CD4-positive, alpha-beta T cell (primary cell): ENCODE results near the gene SLC2A4. TPM values are rescaled to one million over a fixed set of nuclear protein-coding genes. Genes with fewer than 3 reads are reported as not detected.
A peak's percentile ranks its signal among the peaks of the same experiment; 100 is the strongest.

Experiments used
- ATAC-seq: fragments of 200-7000 bp; cut with Tn5 transposase; one replicate; pipeline ENCODE4 v1.10.0; 2022; ENCODE audit warnings: mild to moderate bottlenecking; ENCODE audit not compliant: poor library complexity
- CTCF ChIA-PET: fragments of 350-600 bp; sonication (Branson Sonifier 250); formaldehyde crosslinking; loops from one replicate; lab custom pipeline; 2021; ENCODE audit warnings: antibody characterized with exemption, inconsistent platforms; lab: Charles Lee
- POLR2A ChIA-PET: fragments of 350-600 bp; sonication (Branson Sonifier 250); formaldehyde crosslinking; loops from one replicate; lab custom pipeline; 2021; ENCODE audit warnings: antibody characterized with exemption, inconsistent platforms; lab: Charles Lee
- DNase-seq, 14 experiments: peaks; one replicate each; pipeline ENCODE4 v3.0.0-alpha.2; 2013 to 2020; ENCODE audit warnings: mixed read lengths in 2 of 14
- H3K27ac ChIP-seq, 2 donors: one replicate each; pipeline versions ENCODE4 v1.5.1 to v1.7.0; 2013; ENCODE audit warnings: low read length in 2 of 2, low read depth in 1 of 2, mild to moderate bottlenecking in 1 of 2
- H3K27me3 ChIP-seq, 2 experiments: 1 replicate in 1 of 2; 2 replicates in 1 of 2; pipeline versions ENCODE4 v1.6.1 to v1.7.0; 2013; ENCODE audit warnings: low read length in 2 of 2, control low read depth in 1 of 2, mild to moderate bottlenecking in 1 of 2, moderate library complexity in 1 of 2; ENCODE audit not compliant: insufficient read depth in 2 of 2, control insufficient read depth in 1 of 2
- H3K36me3 ChIP-seq: one replicate; pipeline ENCODE4 v1.6.1; 2013; ENCODE audit warnings: low read length, control low read depth; ENCODE audit not compliant: insufficient read depth
- H3K4me1 ChIP-seq: one replicate; pipeline ENCODE4 v1.6.1; 2013; ENCODE audit warnings: low read length, control low read depth; ENCODE audit not compliant: insufficient read depth
- H3K4me3 ChIP-seq: one replicate; pipeline ENCODE4 v1.5.1; 2013; ENCODE audit warnings: mild to moderate bottlenecking, low read length, moderate library complexity
- H3K9me3 ChIP-seq, 2 experiments: 1 replicate in 1 of 2; 2 replicates in 1 of 2; pipeline versions ENCODE4 v1.6.1 to v1.7.0; 2013; ENCODE audit warnings: low read length in 2 of 2, mild to moderate bottlenecking in 2 of 2, control low read depth in 1 of 2, moderate library complexity in 1 of 2; ENCODE audit not compliant: control insufficient read depth in 1 of 2, insufficient read depth in 1 of 2
- H3K27ac Mint-ChIP-seq: one replicate; pipeline ENCODE4 v1.8.0; 2020; ENCODE audit warnings: mixed read lengths
- H3K27me3 Mint-ChIP-seq: one replicate; pipeline ENCODE4 v1.8.0; 2021; ENCODE audit warnings: mixed read lengths
- H3K36me3 Mint-ChIP-seq: one replicate; pipeline ENCODE4 v1.8.0; 2021; ENCODE audit warnings: low read depth, mixed read lengths
- H3K4me1 Mint-ChIP-seq: one replicate; pipeline ENCODE4 v1.8.0; 2021; ENCODE audit warnings: low read depth, mixed read lengths
- H3K4me3 Mint-ChIP-seq: one replicate; pipeline ENCODE4 v1.8.0; 2020; ENCODE audit warnings: mild to moderate bottlenecking, mixed read lengths
- H3K9me3 Mint-ChIP-seq: one replicate; pipeline ENCODE4 v1.8.0; 2020; ENCODE audit warnings: mixed read lengths
- intact Hi-C, 2 experiments: fragments of 100-400 bp; cut with DNase I in 1 of 2; cut with micrococcal nuclease in 1 of 2; formaldehyde crosslinking; loops; one replicate each; pipeline versions ENCODE4 v1.15.1 to v1.9.0; 2023 to 2025; cut with DNase I, micrococcal nuclease
- total RNA-seq, 174 experiments: library from RNA in 2 of 174; stranded (reverse) in 2 of 174; gene quantifications; one replicate each; pipeline ENCODE4 v1.2.3 and lab custom pipeline; 2021 to 2026
- TF ChIP-seq, protein P1 (sequence below): fragments of 200-600 bp; IDR thresholded peaks from one replicate; pipeline ENCODE4 v1.8.0; 2022; ENCODE audit warnings: antibody characterized with exemption, mild to moderate bottlenecking

Gene SLC2A4
- total RNA-seq, 2 experiments from 2014 or later = not detected

DNA sequence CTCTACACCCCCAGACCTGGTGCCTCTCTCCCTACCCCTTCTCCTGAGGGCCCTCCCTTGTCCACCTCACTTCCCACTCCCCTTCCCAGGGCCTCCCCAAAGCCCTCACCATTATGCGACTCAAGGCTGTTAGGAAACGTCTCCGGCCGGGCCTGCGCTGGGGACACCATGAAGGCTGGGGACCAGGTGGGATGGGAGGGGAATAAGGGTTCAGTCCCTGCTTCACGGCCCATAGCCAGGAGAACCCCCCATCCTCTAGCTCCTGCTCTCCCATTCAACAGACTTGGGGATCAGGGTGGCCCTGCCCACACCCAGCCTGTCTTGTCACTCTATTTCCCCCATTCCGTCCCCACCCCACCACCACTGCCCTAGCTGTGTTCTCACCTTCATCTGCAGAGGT is 45.5 kb downstream of the SLC2A4 start:
- H3K4me3 ChIP-seq = no peak overlapping the region
- intact Hi-C loops = loop anchor here in 1 of 2 experiments (10.0 kb wide), 1 partner anchor 528 kb away; the partner anchor contains the start of genes CYB5D1, NAA38 and TMEM88
- H3K9me3 Mint-ChIP-seq = no peaks in the 10 kb centered on the region
- no peak overlapping the region for H3K27ac ChIP-seq
- H3K9me3 ChIP-seq = no peaks in the 10 kb centered on the region
- H3K27me3 ChIP-seq = no peaks in the 10 kb centered on the region
- ChIA-PET CTCF (interaction anchor here (1.0 kb wide), 1 partner anchor 24 kb away, joined by 3 read pairs; no protein-coding TSS in a partner anchor), POLR2A (interaction anchor here (3.4 kb wide), 1 partner anchor 10 kb away, joined by 14 read pairs; the partner anchor contains the start of gene ACAP1)
- peak overlapping the region; percentile 34 for H3K4me3 Mint-ChIP-seq
- peaks cover 45% of the 10 kb centered on the region for H3K36me3 Mint-ChIP-seq
- H3K27me3 Mint-ChIP-seq = no peaks in the 10 kb centered on the region
- DNase-seq (no peak), ATAC-seq (no peak)
- H3K36me3 ChIP-seq = peaks cover 39% of the 10 kb centered on the region
- peaks cover 49% of the 10 kb centered on the region for H3K4me1 ChIP-seq
- peaks cover 33% of the 10 kb centered on the region for H3K4me1 Mint-ChIP-seq
- H3K27ac Mint-ChIP-seq = peak overlapping the region; percentile 88
- TF ChIP-seq, protein P1, sequence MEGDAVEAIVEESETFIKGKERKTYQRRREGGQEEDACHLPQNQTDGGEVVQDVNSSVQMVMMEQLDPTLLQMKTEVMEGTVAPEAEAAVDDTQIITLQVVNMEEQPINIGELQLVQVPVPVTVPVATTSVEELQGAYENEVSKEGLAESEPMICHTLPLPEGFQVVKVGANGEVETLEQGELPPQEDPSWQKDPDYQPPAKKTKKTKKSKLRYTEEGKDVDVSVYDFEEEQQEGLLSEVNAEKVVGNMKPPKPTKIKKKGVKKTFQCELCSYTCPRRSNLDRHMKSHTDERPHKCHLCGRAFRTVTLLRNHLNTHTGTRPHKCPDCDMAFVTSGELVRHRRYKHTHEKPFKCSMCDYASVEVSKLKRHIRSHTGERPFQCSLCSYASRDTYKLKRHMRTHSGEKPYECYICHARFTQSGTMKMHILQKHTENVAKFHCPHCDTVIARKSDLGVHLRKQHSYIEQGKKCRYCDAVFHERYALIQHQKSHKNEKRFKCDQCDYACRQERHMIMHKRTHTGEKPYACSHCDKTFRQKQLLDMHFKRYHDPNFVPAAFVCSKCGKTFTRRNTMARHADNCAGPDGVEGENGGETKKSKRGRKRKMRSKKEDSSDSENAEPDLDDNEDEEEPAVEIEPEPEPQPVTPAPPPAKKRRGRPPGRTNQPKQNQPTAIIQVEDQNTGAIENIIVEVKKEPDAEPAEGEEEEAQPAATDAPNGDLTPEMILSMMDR = no peak

DNA sequence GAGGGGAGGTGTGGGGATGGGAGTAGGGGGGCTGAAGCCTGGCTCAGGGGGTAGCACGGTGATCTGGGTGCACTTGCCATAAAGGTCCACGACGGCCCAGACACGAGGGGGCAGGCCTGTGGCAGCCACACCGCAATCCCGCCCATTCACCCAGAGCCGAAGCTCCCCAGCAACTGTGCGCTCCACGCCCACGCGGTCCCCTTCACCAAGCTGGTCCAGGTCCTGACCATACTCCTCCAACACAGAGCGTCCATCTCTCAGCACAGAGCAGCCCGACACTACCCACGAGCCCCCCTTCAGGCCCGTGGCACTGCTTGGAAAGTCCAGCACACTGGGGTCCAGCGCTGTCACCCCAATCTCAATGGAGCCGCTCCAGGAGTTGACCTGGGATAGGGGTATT is 46.0 kb downstream of the SLC2A4 start:
- no peak overlapping the region for H3K4me3 ChIP-seq
- peak in 1 of 14 experiments; percentile 34 for DNase-seq
- POLR2A ChIA-PET = interaction anchor here (3.4 to 4.1 kb wide), 2 partner anchors 9 to 17 kb away, joined by 14 to 21 read pairs; partner anchors contain the start of gene ACAP1
- Mint-ChIP-seq H3K9me3 (no peaks in the 10 kb centered on the region), H3K4me3 (peak overlapping the region; percentile 74), H3K27me3 (no peaks in the 10 kb centered on the region), H3K4me1 (peaks cover 37% of the 10 kb centered on the region), H3K36me3 (peaks cover 41% of the 10 kb centered on the region), H3K27ac (peak overlapping the region; percentile 88)
- TF ChIP-seq, protein P1 = no peak
- peaks cover 35% of the 10 kb centered on the region for H3K36me3 ChIP-seq
- no peaks in the 10 kb centered on the region for H3K9me3 ChIP-seq
- CTCF ChIA-PET = interaction anchor here (1.0 kb wide), 1 partner anchor 24 kb away, joined by 3 read pairs; no protein-coding TSS in a partner anchor
- H3K4me1 ChIP-seq = peaks cover 54% of the 10 kb centered on the region
- intact Hi-C loops = loop anchor here in 1 of 2 experiments (10.0 kb wide), 1 partner anchor 527 kb away; the partner anchor contains the start of genes CYB5D1, NAA38 and TMEM88
- H3K27me3 ChIP-seq = no peaks in the 10 kb centered on the region
- H3K27ac ChIP-seq = no peak overlapping the region
- no peak for ATAC-seq

DNA sequence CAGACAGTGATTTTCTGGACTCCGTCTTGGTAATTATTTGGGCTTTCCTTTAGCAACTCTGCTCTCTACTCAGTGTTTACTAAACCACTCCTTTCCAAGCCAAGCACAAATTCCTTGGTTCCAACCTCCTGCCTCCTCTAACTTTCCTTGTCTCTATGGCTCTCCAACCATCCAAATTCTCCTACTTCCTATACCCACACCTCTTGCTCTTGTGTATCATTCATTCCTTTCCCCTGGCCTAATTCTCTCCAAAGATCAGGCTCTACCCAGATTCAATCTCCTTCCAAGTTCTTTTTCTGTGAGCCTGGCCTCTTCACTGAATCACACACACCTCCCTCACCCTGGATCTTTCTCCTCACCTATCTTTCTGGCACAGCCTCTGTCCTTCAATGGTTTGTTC is 46.5 kb downstream of the SLC2A4 start:
- H3K36me3 Mint-ChIP-seq = peaks cover 36% of the 10 kb centered on the region
- peaks cover 56% of the 10 kb centered on the region for H3K4me1 ChIP-seq
- H3K9me3 Mint-ChIP-seq = no peaks in the 10 kb centered on the region
- ATAC-seq (no peak), DNase-seq (no peak)
- peaks cover 42% of the 10 kb centered on the region for H3K4me1 Mint-ChIP-seq
- peak overlapping the region; percentile 74 for H3K4me3 Mint-ChIP-seq
- no peak overlapping the region for H3K4me3 ChIP-seq
- H3K9me3 ChIP-seq = no peaks in the 10 kb centered on the region
- H3K27ac Mint-ChIP-seq = peak overlapping the region; percentile 88
- intact Hi-C loops = loop anchor here (1.0 to 10.0 kb wide), 4 partner anchors 11 to 527 kb away; partner anchors contain the start of genes CYB5D1 (in 1 of the 2), GPS2 (in 1 of the 2), NAA38 (in 1 of the 2) and TMEM88 (in 1 of the 2)
- TF ChIP-seq, protein P1 = no peak
- CTCF ChIA-PET = interaction anchor here (0.9 kb wide), 1 partner anchor 14 kb away, joined by 3 read pairs; no protein-coding TSS in a partner anchor
- H3K36me3 ChIP-seq = peaks cover 29% of the 10 kb centered on the region
- POLR2A ChIA-PET = interaction anchor here (1.4 to 4.1 kb wide), 5 partner anchors 9 to 156 kb away, joined by 3 to 46 read pairs (median 18); partner anchors contain the start of genes ACAP1, GPS2 and POLR2A
- no peaks in the 10 kb centered on the region for H3K27me3 Mint-ChIP-seq
- peak overlapping the region in 1 of 2 donors; percentile 80 for H3K27ac ChIP-seq
- H3K27me3 ChIP-seq = no peaks in the 10 kb centered on the region
